Measurements from ENCODE around the gene ACTRT2. TPM values are rescaled to one million over a fixed set of nuclear protein-coding genes. Genes with fewer than 3 reads are reported as not detected.

Gene ACTRT2
- total RNA-seq, result not detected in 2 replicates

DNA sequence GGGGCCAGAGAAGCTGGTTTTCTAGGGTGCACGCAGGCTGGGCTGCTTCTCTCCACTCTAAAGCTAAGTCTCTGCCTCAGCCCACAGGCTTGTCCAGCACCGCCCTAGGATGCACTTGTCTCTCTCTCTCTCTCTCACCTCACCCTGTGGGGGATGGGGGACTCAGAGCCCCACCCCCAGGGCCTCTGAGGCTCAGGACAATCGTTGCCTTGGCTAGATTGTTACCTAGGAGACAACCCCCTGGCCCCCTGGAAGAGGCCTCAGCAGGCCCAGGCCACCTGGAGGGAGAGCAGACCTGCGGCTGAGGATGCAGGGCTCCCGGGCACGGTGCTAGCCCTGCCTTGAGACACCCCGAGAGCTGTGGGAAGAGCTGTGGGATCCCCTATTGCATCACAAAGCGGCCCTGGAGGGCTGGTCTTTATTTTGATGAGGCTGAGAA lies at the start of gene ACTRT2:
Gene ACTRT2 (plus strand): TSS at position 235 of the 439 bp plus-strand sequence. CDS start 220 bp downstream, outside the sequence.
- DNase-seq (ENCODE audit: low read depth in 2 of 2), result no peak

DNA sequence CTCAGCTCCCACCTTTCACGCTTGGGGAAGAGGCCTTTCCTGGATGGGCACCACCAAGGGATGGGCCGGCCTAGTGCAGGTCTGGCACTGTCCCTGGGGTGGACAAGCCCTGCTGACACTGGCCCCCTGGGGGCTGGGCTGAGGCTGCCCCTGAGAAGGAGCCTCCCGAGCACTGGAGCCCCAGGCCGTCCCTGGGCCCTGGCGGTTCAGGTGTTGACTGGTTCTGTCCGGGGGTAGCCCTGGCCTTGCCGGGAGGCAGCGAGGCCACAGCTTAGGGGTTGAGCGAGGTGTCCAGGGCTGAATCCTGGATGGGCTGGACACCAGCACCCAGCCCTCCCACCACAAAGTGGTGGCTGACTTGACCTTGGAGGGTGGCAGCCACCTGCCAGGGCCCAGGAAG lies 49.7 kb upstream of the ACTRT2 start:
- no peak for DNase-seq (ENCODE audit: low read depth in 2 of 2)

DNA sequence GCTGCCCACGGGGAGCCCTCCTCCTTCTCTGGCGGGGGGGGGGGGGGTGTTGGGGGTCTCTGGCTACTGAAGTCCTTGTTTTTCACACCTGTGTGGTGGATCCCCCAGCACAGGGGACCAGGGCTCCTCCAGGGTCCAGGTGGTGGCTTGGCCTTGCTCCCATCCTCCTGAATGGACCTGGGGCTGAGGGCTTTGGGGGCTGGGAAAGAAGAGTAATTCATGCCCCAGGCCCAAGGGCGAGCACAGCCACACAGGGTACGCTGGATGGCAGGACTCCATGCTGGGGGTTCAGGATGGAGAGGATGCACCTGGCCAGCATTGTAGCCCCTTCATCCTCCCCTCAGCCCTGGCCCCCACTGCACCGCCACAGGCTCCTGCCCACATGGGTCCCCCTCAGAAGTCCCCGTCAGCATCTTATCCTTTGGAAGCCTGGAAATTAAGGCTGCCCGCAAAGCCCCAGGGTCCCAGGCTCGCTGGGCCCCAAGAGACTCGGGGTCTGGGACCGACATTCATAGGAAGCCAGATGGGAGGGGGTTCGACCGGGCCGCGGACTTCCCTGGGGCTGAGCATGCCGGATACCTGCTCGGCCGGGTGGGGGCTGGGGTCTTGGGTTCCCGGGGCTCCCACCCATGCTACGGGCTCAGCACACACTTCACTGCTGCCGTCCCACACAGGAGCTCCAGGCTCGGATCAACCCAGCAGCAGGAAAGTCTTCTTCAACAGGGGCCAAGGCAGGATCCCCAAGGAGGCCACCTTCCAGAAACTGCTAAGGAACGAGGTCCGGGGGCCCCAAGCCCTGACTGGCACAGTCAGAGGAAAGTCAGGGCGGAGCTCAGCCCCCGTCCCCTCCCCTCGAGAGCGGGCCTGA lies 49.0 kb upstream of the ACTRT2 start:
- DNase-seq (ENCODE audit: low read depth in 2 of 2), result no peak

DNA sequence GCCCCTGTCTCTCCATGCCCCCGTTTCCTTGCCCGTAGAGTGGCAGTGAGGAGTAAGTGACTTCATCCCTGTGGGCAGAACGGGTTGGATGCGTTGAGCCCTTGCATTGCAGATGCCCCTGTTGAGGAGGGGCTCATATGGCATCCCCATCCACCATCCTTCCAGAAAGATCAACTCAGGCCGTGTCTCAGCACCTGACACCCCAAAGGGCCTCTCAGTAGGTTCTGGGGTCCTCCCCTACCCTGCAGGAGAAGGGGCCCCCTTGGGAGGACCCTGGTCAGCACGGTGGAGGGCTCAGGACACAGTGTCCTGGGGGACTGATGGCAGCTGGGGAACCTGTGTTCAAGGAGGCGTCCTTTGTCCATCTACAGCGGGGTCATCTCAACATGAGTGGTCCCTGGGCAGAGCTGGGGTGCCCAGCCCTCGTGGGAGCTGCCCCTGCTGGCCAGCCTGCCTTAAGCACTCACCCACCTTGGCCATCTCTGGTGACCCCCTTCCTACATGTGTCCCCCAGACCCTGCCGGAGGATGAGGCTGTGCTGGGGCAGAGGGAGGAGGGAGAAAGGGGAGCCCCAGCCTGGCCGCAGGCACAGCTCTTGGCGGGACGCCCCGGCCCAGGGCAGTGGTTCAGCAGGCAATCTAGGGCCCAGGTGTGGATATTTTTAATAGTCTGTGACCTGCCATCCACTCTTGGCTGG lies 48.2 kb upstream of the ACTRT2 start:
- no peak for DNase-seq (ENCODE audit: low read depth in 2 of 2)

DNA sequence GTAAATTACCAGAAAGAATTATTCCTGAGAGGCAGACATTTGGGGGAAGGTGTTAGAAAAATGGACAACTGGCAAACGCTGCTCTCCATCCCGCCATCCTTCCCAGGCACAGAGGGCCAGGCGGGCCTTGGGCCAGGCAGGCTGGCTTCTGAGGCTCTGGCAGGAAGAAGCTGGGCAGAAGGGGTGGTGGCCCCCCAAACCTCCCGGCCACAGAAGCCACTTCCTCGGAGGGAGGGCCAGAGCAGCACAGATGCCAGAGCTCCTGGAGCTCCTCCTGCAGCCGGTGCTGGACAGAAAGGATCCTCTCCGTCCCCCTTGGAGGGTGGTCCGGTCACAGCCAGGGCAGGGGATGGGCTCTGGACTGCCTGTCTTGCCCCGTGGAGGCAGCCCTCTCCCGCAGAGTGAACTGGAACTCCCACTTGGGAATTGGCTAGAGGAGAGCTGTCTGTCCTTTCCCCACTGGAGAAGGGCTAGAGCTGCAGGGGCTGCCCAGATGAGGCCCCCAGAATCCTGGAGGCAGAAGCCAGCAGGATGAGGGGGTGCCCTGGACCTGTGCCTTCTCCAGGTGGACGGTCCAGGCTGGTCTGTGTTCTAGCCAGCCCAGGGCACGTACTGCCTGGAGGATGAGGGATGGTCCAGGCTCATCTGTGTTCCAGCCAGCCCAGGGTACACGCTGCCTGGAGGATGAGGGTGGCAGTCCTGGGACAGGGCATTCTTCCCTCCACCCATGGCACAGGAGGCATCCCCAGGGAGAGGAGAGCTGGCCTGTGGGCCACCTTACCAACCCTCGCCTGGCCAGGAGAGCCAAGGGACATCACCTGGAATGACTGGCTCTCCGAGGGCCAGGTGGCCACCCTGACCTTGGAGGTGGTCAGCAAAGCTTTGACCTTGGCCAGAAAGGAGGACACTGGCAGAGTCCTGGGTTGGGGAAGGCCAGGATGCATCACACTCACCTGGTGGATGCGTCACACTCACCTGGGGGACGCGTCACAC lies 47.4 kb upstream of the ACTRT2 start:
- DNase-seq (ENCODE audit: low read depth in 2 of 2), result no peak

DNA sequence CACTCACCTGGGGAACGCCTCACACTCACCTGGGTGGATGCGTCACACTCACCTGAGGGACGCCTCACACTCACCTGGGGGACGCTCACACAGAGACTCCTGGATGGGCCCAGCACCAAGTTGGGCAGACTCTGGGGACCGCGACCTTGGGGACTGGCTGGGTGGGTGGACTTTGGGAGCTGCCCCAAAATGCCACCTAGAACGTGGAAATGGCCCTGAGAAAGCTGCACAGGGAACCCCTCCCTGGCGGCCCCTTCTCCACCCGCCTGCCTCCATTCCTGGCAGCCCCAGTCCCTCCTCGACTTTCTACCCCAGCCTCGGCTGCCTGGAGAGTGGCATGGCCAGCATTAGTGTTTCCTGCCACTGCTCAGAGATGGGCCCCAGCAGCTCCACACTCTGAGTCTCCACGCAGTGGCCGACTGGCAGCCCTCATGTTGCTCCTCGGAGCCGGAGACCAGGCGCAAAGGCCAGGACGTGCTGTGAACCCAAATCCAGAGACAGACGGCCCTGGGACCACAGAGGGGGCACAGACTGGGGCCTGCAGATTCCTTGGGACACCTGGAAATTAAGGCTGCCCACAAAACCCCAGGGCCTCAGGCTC lies 46.5 kb upstream of the ACTRT2 start:
- DNase-seq (ENCODE audit: low read depth in 2 of 2), result no peak

DNA sequence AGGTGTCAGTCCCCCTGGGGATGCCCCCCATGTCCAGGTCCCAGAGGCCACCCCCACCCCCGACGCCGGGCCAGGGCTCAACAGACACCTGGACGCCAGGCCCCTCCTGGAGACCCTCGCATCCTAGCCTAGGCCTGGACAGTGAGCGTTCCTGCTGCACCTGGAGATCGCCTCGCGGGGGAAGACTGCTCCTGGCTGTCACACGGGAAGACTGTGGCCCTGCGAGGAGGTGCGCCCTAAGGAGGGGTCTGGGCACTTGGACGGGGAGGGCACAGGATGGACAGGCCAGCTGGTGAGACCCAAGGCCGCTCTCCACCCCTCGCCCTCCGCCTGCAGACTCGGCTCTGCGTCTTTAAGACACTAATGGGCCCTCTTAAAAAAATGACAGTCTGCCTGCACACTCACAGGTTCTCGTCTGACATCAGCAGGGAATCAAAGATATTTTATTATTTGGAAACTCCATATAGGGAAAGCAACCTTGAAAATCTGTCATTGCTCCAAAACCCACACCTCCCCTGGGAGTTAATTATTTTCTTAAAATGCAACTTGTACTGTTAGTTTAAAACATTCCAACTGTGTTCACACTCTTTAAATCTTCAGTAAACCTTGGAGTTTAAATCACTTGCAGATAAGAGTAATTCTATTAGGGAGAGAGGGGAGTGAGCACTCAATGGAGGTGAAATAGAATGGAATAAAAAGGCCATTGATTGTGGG lies 45.6 kb upstream of the ACTRT2 start:
- no peak for DNase-seq (ENCODE audit: low read depth in 2 of 2)

DNA sequence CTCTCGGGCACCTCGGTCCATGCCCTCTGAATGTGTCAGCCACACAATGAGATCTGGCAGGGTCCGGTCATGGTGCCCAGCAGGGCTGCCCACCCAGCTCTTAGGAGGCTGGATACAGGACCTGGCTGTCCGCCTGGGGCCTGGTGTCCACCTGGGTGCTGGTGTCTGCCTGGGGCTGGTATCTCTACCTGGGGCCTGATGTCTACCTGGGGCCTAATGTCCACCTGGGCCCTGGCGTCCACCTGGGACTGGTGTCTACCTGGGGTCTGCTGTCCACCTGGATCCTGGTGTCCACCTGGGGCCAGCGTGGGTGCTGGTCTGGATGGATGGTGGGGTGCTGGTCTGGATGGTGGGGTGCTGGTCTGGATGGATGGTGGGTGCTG lies 45.1 kb upstream of the ACTRT2 start:
- no peak for DNase-seq (ENCODE audit: low read depth in 2 of 2)

DNA sequence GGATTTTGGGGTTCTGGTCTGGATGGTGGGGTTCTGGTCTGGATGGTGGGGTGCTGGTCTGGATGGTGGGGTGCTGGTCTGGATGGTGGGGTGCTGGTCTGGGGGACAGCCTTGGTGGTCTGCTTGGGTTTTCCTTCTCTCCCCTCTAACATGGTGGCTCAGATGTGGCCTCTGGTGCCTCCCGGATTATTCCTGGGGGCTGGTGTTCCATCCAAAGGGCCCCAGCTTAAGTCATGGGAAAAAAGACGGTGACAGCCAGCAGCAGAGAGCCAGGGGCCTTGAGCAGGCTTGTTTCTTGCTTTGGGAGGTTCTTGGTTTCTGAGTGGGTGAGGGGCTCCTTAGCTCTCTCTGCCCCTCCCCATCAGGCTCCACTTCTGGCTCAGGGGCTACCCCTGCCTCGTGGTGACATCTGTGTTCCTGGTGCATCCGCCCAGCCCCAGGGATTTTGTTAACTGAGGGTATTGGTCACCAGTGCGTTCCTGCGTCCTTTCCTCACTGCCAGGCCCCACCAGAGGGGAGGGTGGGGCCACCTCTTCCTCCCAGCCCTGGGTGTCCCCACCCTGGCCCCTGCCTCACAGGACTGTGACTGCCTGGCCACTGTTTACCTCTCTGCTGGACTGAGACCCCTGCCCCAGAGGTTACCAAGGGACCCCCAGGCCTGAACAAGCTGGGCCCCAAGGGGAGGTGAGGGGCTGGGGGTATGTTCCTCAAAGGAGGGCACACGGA lies 43.2 kb upstream of the ACTRT2 start:
- no peak for DNase-seq (ENCODE audit: low read depth in 2 of 2)

DNA sequence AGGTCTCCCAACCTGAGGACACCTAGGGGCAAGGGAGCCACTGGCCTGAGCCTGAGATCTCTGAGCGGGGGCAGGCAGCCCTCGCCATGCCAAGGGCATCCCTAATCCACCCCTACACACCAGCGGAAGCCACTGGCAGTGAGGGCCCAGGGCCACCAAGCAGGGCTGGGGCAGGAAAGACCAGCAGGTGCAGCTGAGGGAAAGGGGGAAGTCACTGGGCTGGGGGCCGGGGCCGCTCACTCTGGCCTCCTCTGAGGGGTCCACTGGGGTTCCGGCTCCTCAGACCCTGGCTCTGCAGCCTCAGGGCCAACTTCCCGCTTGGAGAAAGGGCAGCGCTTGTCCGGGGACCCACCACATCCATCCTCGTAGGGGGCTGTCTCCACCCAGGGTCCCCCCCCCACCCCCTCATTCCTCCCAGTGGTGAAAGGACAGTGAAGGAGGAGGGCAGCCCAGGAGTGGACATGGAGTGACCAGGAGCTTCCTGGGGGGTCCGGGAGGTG lies 42.5 kb upstream of the ACTRT2 start:
- DNase-seq (ENCODE audit: low read depth in 2 of 2), result no peak

DNA sequence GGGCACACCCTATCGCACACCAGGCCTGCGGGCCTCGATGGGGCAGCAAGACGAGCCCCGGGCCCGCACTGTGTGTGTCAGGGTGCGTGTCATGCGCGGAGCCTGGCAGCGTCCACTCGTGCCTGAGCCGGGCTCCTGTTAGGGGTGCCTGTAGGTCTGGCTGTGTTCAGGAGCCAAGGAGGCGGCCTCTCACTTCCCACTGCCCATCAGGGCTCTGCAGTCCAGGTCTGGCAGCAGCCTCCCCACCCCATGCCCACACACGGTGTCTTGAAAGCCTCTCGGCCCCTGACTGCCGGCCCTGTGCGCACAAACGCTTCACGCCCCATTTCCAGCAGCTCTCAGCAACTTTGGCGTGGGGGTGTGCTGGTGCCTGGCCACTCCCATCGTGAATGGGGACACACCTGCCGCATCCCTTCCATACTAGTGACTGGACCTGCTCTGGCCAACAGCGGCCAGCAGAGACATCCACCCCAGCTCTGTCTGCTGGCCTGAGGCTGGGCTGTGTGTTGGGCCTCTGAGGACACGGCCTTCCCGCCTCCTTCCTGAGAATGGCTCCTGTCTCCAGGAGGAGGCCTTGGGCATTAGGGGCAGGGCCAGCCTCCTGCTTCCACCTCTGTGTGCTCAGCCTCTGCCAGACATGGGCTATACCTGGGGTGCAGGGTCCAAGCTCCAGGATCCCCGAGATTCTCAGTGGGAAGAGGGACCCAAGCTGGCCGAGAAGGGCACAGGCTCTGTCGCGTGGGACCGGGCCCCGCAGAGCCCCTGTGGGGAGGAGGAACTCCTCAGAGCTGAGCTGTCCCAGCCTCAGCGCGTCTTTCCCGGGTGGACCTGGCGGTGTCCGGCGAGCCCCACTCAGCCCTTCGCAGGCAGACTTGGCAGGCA lies 41.8 kb upstream of the ACTRT2 start:
- no peak for DNase-seq (ENCODE audit: low read depth in 2 of 2)

DNA sequence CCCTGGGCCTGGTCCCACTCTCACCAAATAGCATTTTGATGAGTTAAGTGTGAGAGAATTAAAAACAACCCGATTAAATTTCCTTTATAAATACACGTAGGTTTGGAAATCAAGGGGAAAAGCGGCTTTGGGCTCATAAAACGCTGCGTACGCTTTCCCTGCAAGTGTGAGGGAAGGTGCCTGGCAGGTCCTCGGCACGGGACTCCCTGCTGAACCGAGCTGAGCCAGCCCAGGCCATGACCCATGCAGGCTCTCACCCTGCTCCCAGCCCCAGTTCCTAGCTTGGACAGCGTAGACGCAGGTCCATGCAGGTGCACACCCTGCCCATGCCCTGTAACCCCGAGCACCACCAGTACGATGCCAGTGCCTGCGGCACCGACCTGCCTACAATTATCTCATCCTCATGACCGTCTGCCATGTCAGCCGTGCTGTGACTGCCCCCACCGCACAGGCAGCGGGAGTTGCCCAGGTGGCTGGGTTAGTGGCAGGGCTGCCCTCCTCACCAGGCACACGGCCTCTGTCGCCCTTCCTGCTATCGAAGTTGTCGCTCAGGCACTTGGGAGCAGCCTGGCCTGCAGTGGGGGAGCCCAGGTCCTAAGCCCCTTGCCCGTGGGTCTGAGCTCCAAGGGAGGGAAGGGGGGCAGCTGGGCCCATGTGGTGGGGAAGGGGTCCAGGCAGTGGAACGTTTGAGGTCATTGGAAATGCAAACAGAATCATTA lies 41.0 kb upstream of the ACTRT2 start:
- no peak for DNase-seq (ENCODE audit: low read depth in 2 of 2)

DNA sequence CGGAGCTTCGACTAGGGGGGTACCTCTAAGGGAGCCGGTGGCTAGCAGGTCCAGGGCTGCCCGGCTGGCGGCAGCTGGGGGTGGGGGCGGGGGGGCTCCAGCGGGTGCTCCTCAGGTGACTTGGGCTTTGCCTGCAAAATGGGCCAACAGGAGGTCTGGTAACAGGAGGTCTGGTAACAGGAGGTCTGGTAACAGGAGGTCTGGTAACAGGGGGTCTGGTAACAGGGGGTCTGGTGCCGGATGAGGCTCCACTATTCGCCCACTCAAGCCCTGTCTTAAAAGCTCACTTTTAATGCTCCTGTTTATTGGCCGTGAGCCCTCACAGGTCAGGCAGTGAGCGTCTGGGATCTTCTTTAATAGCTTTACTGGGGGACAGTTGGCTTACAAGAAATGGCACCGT lies 40.4 kb upstream of the ACTRT2 start:
- DNase-seq (ENCODE audit: low read depth in 2 of 2), result no peak

DNA sequence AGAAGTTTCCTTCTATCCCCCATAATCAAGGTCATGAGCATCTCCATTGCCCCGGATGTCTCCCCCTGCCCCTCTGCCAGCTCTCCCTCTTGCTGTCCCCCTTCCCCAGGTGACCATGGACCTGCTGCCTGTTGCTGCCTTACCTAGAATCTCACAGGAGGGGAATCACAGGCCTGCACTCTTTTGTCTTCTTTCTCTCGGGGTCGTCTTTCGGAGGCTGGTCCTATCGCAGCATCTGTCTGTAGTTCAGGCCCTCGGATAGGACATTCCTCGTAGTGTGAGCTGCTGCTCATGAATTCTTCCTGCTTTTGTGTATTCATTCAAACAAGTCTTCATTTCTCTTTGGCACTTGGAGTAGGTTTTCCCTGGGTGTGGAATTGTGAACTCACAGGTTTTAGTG lies 39.9 kb upstream of the ACTRT2 start:
- no peak for DNase-seq (ENCODE audit: low read depth in 2 of 2)

DNA sequence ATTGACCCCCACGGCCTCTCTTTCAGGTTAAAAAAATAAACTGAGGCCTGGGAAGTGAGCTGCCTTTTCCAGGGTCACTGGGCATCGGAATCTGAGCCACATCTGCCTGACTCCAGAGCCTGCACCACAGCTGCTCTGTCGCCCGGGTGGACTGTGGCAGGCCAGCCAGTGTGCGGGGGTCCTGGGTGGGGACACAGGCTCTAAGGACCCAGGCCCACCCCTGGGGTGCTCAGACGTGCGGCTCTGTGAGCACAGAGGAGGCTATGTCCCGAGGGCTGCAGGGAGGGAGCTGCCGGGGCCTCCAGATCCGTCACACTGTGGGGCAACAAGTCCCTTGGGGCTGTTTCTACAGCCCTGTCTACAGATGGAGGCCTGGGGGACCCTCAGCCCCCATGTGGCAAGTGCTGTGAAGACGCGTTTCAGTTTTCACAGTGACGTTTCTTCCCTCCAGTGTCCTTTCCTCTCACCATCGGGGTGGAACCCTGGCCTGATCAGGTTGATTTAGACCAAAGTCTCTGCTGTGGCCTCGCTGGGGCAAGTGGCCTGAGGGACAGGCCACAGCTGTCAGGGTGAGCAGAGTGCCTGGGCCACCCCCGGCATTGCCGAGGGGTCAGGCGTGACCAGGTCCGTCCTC lies 39.2 kb upstream of the ACTRT2 start:
- no peak for DNase-seq (ENCODE audit: low read depth in 2 of 2)

DNA sequence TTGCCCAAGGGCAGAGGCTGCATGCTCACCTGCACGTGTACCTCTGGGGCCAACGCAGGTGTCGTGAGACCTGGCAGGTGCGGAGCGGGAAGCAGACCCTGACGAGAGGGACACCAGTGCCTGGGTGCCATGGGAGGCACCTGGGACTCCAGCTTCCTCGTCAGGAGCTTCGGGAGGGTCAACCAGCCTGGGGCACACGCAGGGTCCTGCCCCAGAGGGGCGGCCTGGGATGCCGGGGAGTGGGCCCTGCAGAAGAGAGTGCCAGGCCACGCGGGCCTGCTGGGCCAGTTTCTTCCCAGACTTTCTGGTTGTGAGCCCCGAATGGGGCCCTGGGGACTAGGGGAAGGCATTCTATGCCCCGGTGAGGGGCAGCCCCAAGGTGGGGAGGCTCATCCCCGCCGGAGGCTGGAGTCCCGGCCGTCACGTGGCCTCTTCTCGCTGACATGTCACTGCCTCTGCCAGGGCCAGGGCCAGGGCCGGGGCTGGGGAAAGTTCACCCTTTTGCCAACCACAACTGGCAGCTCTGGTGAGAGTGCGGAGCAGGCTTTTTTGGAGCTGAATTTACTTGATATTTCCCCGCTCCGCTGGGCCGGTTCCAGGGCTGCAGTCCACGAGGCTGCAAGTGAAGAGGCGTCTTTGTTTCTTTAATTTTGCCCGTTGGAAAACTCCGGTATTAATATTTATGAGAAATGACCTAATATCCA lies 38.5 kb upstream of the ACTRT2 start:
- DNase-seq (ENCODE audit: low read depth in 2 of 2), result no peak

DNA sequence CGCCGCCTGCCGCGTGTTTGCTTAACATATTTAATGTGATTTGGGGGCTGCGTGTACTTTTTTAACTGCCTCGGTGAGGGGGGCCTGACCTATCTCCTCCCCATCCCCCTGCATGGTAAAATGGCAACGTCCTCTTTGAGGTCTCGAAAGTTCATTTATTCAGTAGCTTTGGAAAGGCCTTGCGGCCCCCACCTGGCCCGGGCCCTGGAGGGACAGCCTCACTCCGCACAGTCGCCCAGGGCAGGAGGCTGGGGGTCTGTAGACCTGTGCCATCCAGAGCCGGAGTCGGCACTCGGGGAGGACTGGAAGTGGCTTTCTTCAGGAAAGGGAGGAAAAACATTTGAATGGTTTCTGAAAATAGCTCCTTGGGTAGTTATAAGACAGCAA lies 38.0 kb upstream of the ACTRT2 start:
- no peak for DNase-seq (ENCODE audit: low read depth in 2 of 2)

Measured in dermis microvascular lymphatic vessel endothelial cell (primary cell).